Measurements from ENCODE around the gene CELA2A. TPM values are rescaled to one million over a fixed set of nuclear protein-coding genes. Genes with fewer than 3 reads are reported as not detected.
"Not testable (repeated sequence)": the region's sequence is repeated elsewhere in the genome, so short reads cannot be mapped to it uniquely, and the experiment has no call there.

The CELA2A gene
- total RNA-seq, 1 experiment from 2014 or later = 0.72 TPM

GRCh38 chr1:15432324-15432723, 24.2 kb upstream of the CELA2A start:
- TF ChIP-seq REST (IDR thresholded peaks at IDR 0.05; ENCODE audit: insufficient read depth in 1 of 2, low read depth in 2 of 2, low read length in 1 of 2) (no peak), CTCF (IDR thresholded peaks at IDR 0.05) (no peak), POLR2AphosphoS5 (IDR thresholded peaks at IDR 0.05; ENCODE audit: low read depth, low read length) (no peak), TCF7L2 (IDR thresholded peaks at IDR 0.05; ENCODE audit: low read depth, low read length) (no peak), SIN3A (IDR thresholded peaks at IDR 0.05; ENCODE audit: borderline replicate concordance, insufficient read depth, low read depth, low read length) (no peak)
- Histone ChIP-seq H3K4me1 (ENCODE audit: control insufficient read depth, insufficient read depth, low read length) (peaks cover 11% of the 10 kb centered on the region; the same call in 1 of the 2 replicates), H3K4me3 (ENCODE audit: low read depth in 2 of 2, low read length in 2 of 2) (no peak overlapping the region), H3K27ac (ENCODE audit: low read length) (no peak overlapping the region; the same call in 1 of the 2 replicates), H3K36me3 (ENCODE audit: control insufficient read depth, insufficient read depth, low read length) (no peaks in the 10 kb centered on the region; the same call in 1 of the 2 replicates), H3K9me3 (ENCODE audit: control insufficient read depth, insufficient read depth, low read depth, low read length) (no peaks in the 10 kb centered on the region), H3K27me3 (ENCODE audit: control insufficient read depth, insufficient read depth, low read length) (no peaks in the 10 kb centered on the region)
- BruUV-seq (replicated peaks) = no TSS peak
- DNase-seq (ENCODE audit: low read depth, low spot score) (no peak), ATAC-seq (peak; percentile 15)
- ChIA-PET CTCF (interaction anchor here (0.6 to 1.3 kb wide), 2 partner anchors 108 to 381 kb away, joined by 3 to 8 read pairs; no protein-coding TSS in a partner anchor), POLR2A (interaction anchor here (0.6 kb wide), 1 partner anchor 33 kb away, joined by 3 read pairs; no protein-coding TSS in a partner anchor)
- in situ Hi-C loops (cut with HindIII; ENCODE audit: low pct_unique_long_range_greater_than_20kb, low sequenced_read_pairs) = no loop called here
- intact Hi-C loops (cut with micrococcal nuclease; ENCODE audit: unreplicated experiment) = loop anchor here (10.0 kb wide), 1 partner anchor 72 kb away; no protein-coding TSS in a partner anchor

- DNase-seq (ENCODE audit: low read depth, low spot score) = no peak
- H3K4me3 ChIP-seq (ENCODE audit: low read depth in 2 of 2, low read length in 2 of 2) = no peak overlapping the region
- peaks cover 11% of the 10 kb centered on the region; the same call in 1 of the 2 replicates for H3K4me1 ChIP-seq (ENCODE audit: control insufficient read depth, insufficient read depth, low read length)
- intact Hi-C loops (cut with micrococcal nuclease; ENCODE audit: unreplicated experiment) = loop anchor here (10.0 kb wide), 1 partner anchor 71 kb away; no protein-coding TSS in a partner anchor
- BruUV-seq (replicated peaks) = no TSS peak
- no peak for ATAC-seq
- TF ChIP-seq CTCF (IDR thresholded peaks at IDR 0.05) (no peak), POLR2AphosphoS5 (IDR thresholded peaks at IDR 0.05; ENCODE audit: low read depth, low read length) (no peak), REST (IDR thresholded peaks at IDR 0.05; ENCODE audit: insufficient read depth in 1 of 2, low read depth in 2 of 2, low read length in 1 of 2) (no peak), SIN3A (IDR thresholded peaks at IDR 0.05; ENCODE audit: borderline replicate concordance, insufficient read depth, low read depth, low read length) (no peak), TCF7L2 (IDR thresholded peaks at IDR 0.05; ENCODE audit: low read depth, low read length) (no peak)
- H3K27me3 ChIP-seq (ENCODE audit: control insufficient read depth, insufficient read depth, low read length) = no peaks in the 10 kb centered on the region
- H3K9me3 ChIP-seq (ENCODE audit: control insufficient read depth, insufficient read depth, low read depth, low read length) = no peaks in the 10 kb centered on the region
- ChIA-PET CTCF (no interaction called here), POLR2A (no interaction called here)
- in situ Hi-C loops (cut with HindIII; ENCODE audit: low pct_unique_long_range_greater_than_20kb, low sequenced_read_pairs) = no loop called here
- H3K36me3 ChIP-seq (ENCODE audit: control insufficient read depth, insufficient read depth, low read length) = no peaks in the 10 kb centered on the region
- H3K27ac ChIP-seq (ENCODE audit: low read length) = no peak overlapping the region
Observed at GRCh38 chr1:15433471-15433870, 23.1 kb upstream of the CELA2A start.

- DNase-seq (ENCODE audit: low read depth, low spot score); BruUV-seq (replicated peaks); H3K27ac ChIP-seq (ENCODE audit: low read length); H3K27me3 ChIP-seq (ENCODE audit: control insufficient read depth, insufficient read depth, low read length); H3K36me3 ChIP-seq (ENCODE audit: control insufficient read depth, insufficient read depth, low read length); H3K4me3 ChIP-seq (ENCODE audit: low read depth in 2 of 2, low read length in 2 of 2); in situ Hi-C loops (cut with HindIII; ENCODE audit: low pct_unique_long_range_greater_than_20kb, low sequenced_read_pairs); H3K9me3 ChIP-seq (ENCODE audit: control insufficient read depth, insufficient read depth, low read depth, low read length); ATAC-seq; CTCF ChIA-PET; POLR2A ChIA-PET: not testable (repeated sequence)
- intact Hi-C loops (cut with micrococcal nuclease; ENCODE audit: unreplicated experiment) = loop anchor here (10.0 kb wide), 1 partner anchor 70 kb away; no protein-coding TSS in a partner anchor
- peaks cover 11% of the 10 kb centered on the region; the same call in 1 of the 2 replicates for H3K4me1 ChIP-seq (ENCODE audit: control insufficient read depth, insufficient read depth, low read length)
Observed at GRCh38 chr1:15434739-15435138, 21.8 kb upstream of the CELA2A start.
